Activated T-helper 2 cell treated with anti-CD3 and anti-CD28 coated beads, Interferon-gamma antibody, Interleukin-2, Interleukin-4, amounts not matched to agents 10 μg/mL and 5 μg/mL and 100 μg/mL, durations not matched to agents 14 hours and 24 hours and 36 hours (primary cell): ENCODE results near the gene MTRF1L. TPM values are rescaled to one million over a fixed set of nuclear protein-coding genes. Genes with fewer than 3 reads are reported as not detected.
A peak's percentile ranks its signal among the peaks of the same experiment; 100 is the strongest.
"Not testable (repeated sequence)": the region's sequence is repeated elsewhere in the genome, so short reads cannot be mapped to it uniquely, and the experiment has no call there.

Experiments
- DNase-seq: peaks from one replicate; pipeline ENCODE4 v3.0.0; 2021; ENCODE audit warnings: low spot score
- H3K27ac Mint-ChIP-seq: one replicate; pipeline ENCODE4 v1.8.0; 2021; ENCODE audit warnings: mixed read lengths
- H3K27me3 Mint-ChIP-seq: one replicate; pipeline ENCODE4 v1.8.0; 2021; ENCODE audit warnings: low read depth, mixed read lengths
- H3K36me3 Mint-ChIP-seq: one replicate; pipeline ENCODE4 v1.8.0; 2021; ENCODE audit warnings: low read depth, mixed read lengths
- H3K4me1 Mint-ChIP-seq: one replicate; pipeline ENCODE4 v1.8.0; 2021; ENCODE audit warnings: low read depth, mixed read lengths
- H3K4me3 Mint-ChIP-seq: one replicate; pipeline ENCODE4 v1.8.0; 2021; ENCODE audit warnings: low read depth, mild to moderate bottlenecking, moderate library complexity, mixed read lengths
- H3K9me3 Mint-ChIP-seq: one replicate; pipeline ENCODE4 v1.8.0; 2021; ENCODE audit warnings: mixed read lengths
- intact Hi-C: fragments of 100-400 bp; cut with micrococcal nuclease; formaldehyde crosslinking; loops from one replicate; pipeline ENCODE4 v1.15.1; 2023
- total RNA-seq: library from RNA; stranded (reverse); gene quantifications from 2 replicates; pipeline ENCODE4 v1.2.3, GENCODE V29; 2022

MTRF1L gene
- total RNA-seq, 1 donor from 2014 or later: 24.9 TPM

DNA sequence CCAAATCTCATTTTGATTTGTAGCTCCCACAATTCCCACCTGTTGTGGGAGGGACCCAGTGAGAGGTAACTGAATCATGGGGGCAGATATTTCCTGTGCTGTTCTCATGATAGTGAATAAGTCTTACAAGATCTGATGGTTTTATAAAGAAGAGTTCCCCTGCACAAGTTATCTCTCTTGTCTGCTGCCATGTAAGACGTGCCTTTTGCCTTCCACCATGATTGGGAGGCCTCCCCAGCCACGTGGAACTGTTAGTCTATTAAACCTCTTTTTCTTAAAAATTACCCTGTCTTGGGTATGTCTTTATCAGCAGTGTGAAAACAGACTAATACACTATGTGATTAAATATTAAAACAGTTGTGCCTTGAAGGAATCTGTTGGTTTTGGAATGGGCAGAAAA lies 3.0 kb downstream of the MTRF1L start:
- peaks cover 61% of the 10 kb centered on the region for H3K36me3 Mint-ChIP-seq

DNA sequence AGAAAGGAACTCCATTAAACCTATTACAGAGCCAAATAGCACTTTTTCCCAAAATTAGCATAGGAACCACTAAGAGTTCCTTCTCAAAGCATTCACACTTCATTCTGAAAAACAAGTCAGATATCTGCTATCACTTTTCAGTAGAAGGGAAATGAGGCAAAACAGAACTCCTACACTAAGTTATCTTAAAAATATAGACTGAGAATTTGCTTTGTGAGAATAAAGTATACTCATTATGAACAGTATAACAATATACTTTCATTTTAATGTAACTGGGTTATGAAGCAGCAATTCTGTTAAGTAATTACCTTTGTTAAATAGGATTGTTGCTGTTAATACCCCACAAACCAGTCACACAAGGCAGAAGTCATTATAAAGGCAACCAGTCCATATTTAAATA lies 8.7 kb downstream of the MTRF1L start:
- no peak overlapping the region for H3K4me3 Mint-ChIP-seq
- intact Hi-C loops: no loop called here
- peak overlapping the region; percentile 87 for H3K27ac Mint-ChIP-seq
- DNase-seq: no peak
- H3K4me1 Mint-ChIP-seq: peaks cover 36% of the 10 kb centered on the region
- no peaks in the 10 kb centered on the region for H3K27me3 Mint-ChIP-seq
- H3K36me3 Mint-ChIP-seq: peaks cover 76% of the 10 kb centered on the region
- H3K9me3 Mint-ChIP-seq: no peaks in the 10 kb centered on the region

More for the DNA sequence above, 3.0 kb downstream of the MTRF1L start:
- DNase-seq, H3K27me3 Mint-ChIP-seq, intact Hi-C loops, H3K9me3 Mint-ChIP-seq: not testable (repeated sequence)
- peaks cover 57% of the 10 kb centered on the region for H3K4me1 Mint-ChIP-seq
- peak overlapping the region; percentile 1 for H3K27ac Mint-ChIP-seq
- peak overlapping the region; percentile 10 for H3K4me3 Mint-ChIP-seq

DNA sequence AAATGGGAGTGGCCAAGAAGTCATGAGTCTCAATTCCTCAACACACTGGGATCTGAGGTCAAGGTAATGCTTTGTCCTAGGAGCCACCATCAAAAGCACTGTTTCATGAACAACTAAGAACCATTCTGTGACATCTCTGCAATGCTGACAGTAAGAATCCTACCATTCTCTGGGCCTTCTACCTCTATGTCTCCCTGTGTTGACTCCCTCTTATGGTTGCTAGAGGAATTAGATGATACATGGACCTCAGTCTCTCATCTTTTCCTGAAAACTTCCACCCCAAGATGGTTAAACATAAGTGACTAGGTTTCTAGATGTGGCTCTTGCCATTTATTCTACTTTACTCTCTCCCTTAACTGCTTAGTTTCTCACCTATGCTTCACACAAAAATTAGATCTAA lies 9.1 kb downstream of the MTRF1L start:
- Mint-ChIP-seq H3K27ac (peak overlapping the region; percentile 87), H3K4me3 (no peak overlapping the region), H3K36me3 (peaks cover 71% of the 10 kb centered on the region), H3K4me1 (peaks cover 36% of the 10 kb centered on the region), H3K9me3 (no peaks in the 10 kb centered on the region), H3K27me3 (no peaks in the 10 kb centered on the region)
- intact Hi-C loops: no loop called here
- DNase-seq: no peak

DNA sequence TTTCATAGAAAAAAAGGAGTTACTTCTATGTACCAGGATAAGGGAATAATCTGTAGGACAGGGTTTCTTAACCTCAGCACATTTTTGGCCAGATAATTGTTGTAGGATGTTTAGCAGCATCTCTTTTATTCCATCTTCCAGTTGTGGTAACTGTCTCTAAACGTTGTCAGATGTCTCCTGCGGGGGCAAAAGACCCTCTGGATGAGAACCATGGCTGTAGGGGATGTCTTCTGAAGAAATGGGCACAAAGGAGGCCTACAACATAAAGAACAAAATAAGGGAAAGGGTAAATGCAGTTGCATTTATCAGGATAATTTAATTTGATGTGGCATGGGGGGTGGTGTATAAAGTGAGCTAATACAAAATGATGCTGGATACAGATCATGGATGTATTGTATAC lies 15.5 kb downstream of the MTRF1L start:
- peaks cover 20% of the 10 kb centered on the region for H3K4me1 Mint-ChIP-seq
- no peak overlapping the region for H3K27ac Mint-ChIP-seq
- H3K36me3 Mint-ChIP-seq: peaks cover 46% of the 10 kb centered on the region
- intact Hi-C loops: no loop called here
- no peak overlapping the region for H3K4me3 Mint-ChIP-seq
- H3K9me3 Mint-ChIP-seq: no peaks in the 10 kb centered on the region
- no peak for DNase-seq
- H3K27me3 Mint-ChIP-seq: no peaks in the 10 kb centered on the region

DNA sequence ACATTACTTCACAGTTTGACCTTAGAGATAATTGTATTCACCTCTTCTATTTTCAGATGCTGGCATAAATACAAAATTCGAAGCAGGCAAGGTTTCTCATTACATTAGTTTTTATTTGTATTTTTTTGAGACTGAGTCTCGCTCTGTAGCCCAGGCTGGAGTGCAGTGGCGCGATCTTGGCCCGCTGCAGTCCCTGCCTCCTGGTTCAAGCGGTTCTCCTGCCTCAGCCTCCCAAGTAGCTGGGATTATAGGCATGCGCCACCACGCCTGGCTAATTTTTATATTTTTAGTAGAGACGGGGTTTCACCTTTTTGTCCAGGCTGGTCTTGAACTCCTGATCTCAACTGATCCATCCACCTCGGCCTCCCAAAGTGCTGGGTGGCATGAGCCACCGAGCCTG lies 17.2 kb downstream of the MTRF1L start:
- Mint-ChIP-seq H3K4me3 (peak overlapping the region; percentile 97), H3K36me3 (peaks cover 49% of the 10 kb centered on the region), H3K4me1 (peaks cover 30% of the 10 kb centered on the region)
- not testable (repeated sequence) for H3K9me3 Mint-ChIP-seq, H3K27me3 Mint-ChIP-seq, H3K27ac Mint-ChIP-seq, DNase-seq
- intact Hi-C loops: loop anchor here (2.0 kb wide), 1 partner anchor 1532 kb away; the partner anchor contains the start of gene RMND1

DNA sequence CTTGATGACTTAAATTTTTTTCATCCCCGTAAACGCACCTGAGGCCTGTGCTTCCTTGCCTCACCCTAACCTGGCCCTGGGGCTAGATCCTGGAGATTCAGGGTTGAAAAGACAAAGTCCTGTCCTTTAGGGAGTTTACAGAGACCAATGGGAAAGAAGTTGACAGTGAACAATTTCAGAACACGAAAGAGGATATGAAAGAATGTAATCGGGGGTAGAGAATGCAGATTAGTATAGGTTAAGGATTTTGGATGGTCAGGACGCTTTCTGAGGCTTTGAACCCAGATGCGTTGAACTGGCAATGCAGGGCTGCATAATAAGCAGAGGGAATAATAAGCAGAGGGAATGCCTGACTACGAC lies 18.0 kb downstream of the MTRF1L start:
- intact Hi-C loops: loop anchor here (2.0 to 5.0 kb wide), 2 partner anchors 1263 to 1532 kb away; partner anchors contain the start of gene RMND1
- H3K4me1 Mint-ChIP-seq: peaks cover 32% of the 10 kb centered on the region
- no peak for DNase-seq
- H3K9me3 Mint-ChIP-seq: no peaks in the 10 kb centered on the region
- peak overlapping the region; percentile 97 for H3K4me3 Mint-ChIP-seq
- peak overlapping the region; percentile 100 for H3K27ac Mint-ChIP-seq
- no peaks in the 10 kb centered on the region for H3K27me3 Mint-ChIP-seq
- peaks cover 48% of the 10 kb centered on the region for H3K36me3 Mint-ChIP-seq

DNA sequence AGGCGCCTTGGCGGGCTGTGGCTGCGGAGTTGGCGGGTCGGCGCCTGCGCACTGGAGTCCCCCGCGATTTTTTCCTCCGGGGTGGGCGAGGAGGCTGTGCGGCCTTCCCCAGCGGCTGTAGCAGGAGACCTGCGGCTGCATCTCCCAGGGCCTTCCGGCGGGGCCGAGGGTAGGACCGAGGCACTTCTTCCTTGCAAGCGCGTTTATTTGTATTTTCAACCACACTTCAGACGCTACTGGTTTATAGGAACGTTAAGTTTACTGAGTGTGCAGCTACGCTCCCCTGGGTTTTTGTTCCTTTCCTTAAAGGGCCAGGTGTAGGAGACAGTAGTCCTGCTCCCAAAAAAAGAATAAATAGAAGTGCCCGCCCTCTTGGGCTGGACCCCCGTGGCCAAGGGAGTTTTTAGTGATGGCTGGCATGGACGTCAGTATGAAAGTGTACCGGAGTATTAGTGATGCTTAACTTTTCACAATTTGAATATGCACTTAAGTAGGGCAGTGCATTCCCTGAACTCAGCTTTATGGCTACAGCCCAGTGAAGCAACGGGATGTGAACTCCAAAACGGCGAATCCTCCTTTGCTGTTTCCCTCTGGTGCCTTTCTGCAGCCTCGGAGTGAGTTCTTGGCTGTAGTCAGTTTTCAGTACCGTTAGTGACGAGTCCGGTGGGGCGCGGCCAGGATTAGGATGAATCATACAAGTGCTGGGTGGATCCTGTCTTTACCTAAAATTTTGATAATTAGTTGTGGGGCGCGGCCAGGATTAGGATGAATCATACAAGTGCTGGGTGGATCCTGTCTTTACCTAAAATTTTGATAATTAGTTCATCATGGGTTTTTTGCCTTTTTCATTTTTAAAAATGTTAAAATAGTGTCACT lies 18.6 kb downstream of the MTRF1L start:
- intact Hi-C loops: loop anchor here (2.0 to 5.0 kb wide), 6 partner anchors 31 to 1593 kb away; partner anchors contain the start of genes RMND1 and ZBTB2
- Mint-ChIP-seq H3K4me1 (peaks cover 37% of the 10 kb centered on the region), H3K27me3 (no peaks in the 10 kb centered on the region), H3K36me3 (peaks cover 52% of the 10 kb centered on the region), H3K9me3 (no peaks in the 10 kb centered on the region), H3K4me3 (peak overlapping the region; percentile 97), H3K27ac (peak overlapping the region; percentile 100)
- peak; percentile 74 for DNase-seq

DNA sequence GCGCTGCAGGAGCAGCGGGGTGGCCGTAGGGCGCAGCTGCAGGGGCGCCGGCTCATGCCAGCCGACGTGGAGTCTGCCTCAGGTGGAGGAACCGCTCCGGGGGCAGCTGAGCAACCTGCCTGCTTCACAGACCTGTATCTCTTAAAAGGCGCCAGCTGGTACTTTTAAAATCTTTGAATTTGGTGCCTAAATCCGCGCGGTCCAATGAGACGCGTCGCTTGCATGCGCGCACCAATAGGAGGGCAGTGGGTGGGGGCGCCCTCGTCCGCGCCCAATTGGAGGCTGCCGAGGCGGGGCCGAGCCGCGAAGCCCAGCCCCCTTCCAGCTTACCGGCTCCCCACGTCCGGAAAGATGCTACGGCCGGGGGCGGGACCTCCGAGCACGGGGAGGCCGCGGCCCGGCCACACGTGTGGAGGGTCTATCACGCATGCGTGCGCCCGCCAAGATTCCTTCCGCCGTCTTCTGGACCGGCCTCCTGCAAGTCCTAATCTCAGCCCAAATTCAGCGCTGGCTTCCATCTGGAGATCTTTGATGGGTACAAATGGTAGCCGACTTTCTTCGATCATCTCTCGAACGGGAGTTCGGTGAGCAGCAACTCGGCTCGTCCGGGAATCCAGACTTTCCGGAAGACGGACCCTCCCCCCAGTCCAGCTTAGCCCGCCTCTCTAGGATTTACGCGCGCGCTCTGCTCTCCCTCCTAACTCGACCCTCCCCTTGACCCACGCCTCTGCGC lies 19.4 kb downstream of the MTRF1L start, which contains the start of gene FBXO5:
FBXO5 (minus strand) TSS at position 138 of the 733 bp plus-strand sequence; CDS start at position 56, 82 bp downstream.
- Mint-ChIP-seq H3K4me3 (peak within 1 kb of the TSS; percentile 97), H3K9me3 (no peaks in the 10 kb centered on the region), H3K4me1 (peaks cover 43% of the 10 kb centered on the region), H3K27ac (peak within 1 kb of the TSS; percentile 100), H3K36me3 (peaks cover 58% of the 10 kb centered on the region), H3K27me3 (no peaks in the 10 kb centered on the region)
- DNase-seq: peak; percentile 97
- intact Hi-C loops: loop anchor here (2.0 to 5.0 kb wide), 5 partner anchors 30 to 1592 kb away; partner anchors contain the start of gene ZBTB2

DNA sequence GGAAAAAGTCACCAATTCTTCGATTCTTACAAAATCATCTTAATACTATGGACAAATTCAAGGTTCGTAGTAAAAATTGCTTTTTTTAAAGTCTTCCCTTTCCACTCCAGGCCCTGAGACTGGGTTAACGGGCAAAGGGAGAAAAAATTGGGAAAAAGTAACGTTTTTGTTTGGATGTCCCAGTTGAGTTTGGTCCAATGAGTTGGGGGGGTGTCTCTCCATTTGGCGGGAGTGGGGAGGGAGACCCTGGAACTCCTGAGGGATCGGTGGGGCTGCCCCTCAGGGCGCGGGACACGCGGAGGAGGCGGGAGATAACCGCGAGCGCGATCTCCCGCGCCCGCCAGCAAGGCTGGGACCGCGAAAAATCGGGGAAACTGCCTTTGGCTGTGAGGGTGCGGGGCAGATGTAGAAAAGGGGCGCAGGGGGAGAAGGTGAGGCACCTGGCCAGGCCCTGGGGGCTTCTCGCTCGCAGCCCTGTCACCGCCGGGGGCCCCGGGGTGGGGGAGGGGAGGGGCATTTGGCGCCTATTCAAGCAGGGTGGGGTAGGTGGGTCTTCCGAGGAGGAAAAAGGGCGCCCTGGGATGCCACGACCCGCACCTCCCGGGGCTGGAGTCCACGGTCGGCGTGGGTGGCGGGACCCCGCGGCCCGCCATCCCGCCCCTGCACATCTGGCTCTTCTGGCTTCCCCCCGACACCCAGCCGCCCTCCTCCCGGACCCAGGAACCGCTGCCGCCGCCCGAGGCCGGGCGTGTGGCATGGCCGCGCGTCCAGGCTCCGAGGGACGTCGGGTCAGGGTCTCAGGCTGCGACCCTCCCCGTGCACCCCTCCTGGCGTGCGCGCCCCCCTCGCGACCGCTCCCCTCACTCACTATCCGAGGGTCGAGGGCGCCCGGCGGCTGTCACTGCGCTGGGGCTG lies 20.3 kb downstream of the MTRF1L start:
- H3K36me3 Mint-ChIP-seq: peaks cover 59% of the 10 kb centered on the region
- peaks cover 49% of the 10 kb centered on the region for H3K4me1 Mint-ChIP-seq
- peak; percentile 20 for DNase-seq
- H3K27me3 Mint-ChIP-seq: no peaks in the 10 kb centered on the region
- intact Hi-C loops: loop anchor here (1.0 to 5.0 kb wide), 6 partner anchors 21 to 1591 kb away; partner anchors contain the start of gene ZBTB2
- H3K27ac Mint-ChIP-seq: peak overlapping the region; percentile 70
- H3K9me3 Mint-ChIP-seq: no peaks in the 10 kb centered on the region
- peak overlapping the region; percentile 97 for H3K4me3 Mint-ChIP-seq

DNA sequence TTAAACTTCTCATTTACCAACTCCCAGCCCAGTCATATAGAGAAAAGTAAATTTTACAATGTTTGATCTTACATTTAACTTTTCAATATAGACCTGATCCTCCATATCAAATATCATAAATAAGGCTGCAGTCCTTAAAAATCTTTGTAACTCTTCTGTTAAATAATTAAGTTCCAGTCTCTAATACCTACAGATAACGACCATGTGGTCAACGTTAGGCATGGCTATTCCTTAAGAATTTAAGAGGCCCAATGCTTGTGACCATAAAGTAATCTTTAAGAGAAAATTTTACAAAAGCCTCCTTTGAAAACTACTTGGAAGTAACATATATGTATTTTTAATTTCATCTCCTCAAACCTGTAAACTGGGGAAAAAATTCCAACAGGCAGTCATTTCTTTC lies 21.3 kb downstream of the MTRF1L start:
- Mint-ChIP-seq H3K4me3 (peak overlapping the region; percentile 77), H3K27me3 (no peaks in the 10 kb centered on the region), H3K9me3 (no peaks in the 10 kb centered on the region), H3K4me1 (peaks cover 56% of the 10 kb centered on the region), H3K27ac (peak overlapping the region; percentile 40), H3K36me3 (peaks cover 59% of the 10 kb centered on the region)
- DNase-seq: no peak
- intact Hi-C loops: loop anchor here (1.0 to 5.0 kb wide), 2 partner anchors 22 to 1266 kb away; no protein-coding TSS in a partner anchor

DNA sequence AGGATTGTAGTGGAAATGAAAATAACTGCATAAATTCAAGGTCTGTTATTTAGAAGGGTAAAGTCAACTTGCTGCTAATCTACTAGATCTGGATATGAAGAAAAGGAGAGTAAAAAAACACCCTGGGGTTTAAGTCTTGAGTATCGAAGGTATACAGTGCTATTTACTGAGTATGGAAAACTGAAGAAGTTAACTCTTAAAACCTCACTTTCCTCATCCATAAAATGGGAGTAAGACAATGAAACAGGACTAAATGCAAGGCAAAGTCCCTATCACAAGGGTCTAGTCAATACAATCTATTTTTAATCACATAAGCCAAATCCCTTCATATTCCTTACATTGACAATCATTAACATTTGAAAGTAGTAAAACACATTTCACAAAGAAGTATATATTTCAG lies 21.9 kb downstream of the MTRF1L start:
- no peak for DNase-seq
- no peaks in the 10 kb centered on the region for H3K27me3 Mint-ChIP-seq

DNA sequence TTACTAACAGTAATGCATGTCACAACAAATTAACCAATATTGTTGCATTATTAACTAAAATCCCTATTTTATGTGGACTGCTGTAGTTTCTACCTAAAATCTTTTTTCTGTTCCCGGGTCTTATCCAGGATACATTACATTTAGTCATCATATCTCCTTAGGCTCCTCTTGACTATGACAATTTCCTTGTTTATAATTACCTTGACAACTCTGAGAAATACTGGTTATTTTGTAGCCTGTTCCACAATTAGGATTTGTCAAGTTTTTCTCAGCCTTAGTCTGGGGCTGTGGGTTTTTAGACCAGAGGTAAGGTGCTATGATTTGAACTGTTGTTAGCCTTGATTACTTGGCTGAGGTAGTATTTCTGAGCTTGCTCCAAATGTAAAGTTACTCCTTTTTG lies 23.4 kb downstream of the MTRF1L start:
- Mint-ChIP-seq H3K4me3 (peak overlapping the region; percentile 10), H3K27me3 (no peaks in the 10 kb centered on the region), H3K4me1 (peaks cover 59% of the 10 kb centered on the region), H3K9me3 (no peaks in the 10 kb centered on the region), H3K36me3 (peaks cover 62% of the 10 kb centered on the region), H3K27ac (no peak overlapping the region)
- intact Hi-C loops: no loop called here
- DNase-seq: no peak

More for the DNA sequence above, 21.9 kb downstream of the MTRF1L start:
- Mint-ChIP-seq H3K9me3 (no peaks in the 10 kb centered on the region), H3K36me3 (peaks cover 59% of the 10 kb centered on the region), H3K4me1 (peaks cover 60% of the 10 kb centered on the region), H3K4me3 (peak overlapping the region; percentile 77), H3K27ac (peak overlapping the region; percentile 40)
- intact Hi-C loops: loop anchor here (1.0 to 5.0 kb wide), 2 partner anchors 23 to 1267 kb away; no protein-coding TSS in a partner anchor
